C4-2B (cell line): ENCODE data around the gene RPTOR.
A peak's percentile ranks its signal among the peaks of the same experiment; 100 is the strongest.

Experiments
- H3K27ac ChIP-seq: fragments of 450-650 bp; 2 replicates; pipeline ENCODE4 v1.5.1; 2017
- CTCF ChIP-seq: fragments of 450-650 bp; conservative IDR thresholded peaks from 2 replicates; pipeline ENCODE4 v1.5.1; 2017; ENCODE audit warnings: mild to moderate bottlenecking
- ZFX ChIP-seq: fragments of 450-650 bp; IDR thresholded peaks from 2 replicates; pipeline ENCODE4 v1.6.1; 2017

Gene RPTOR

GRCh38 chr17:80987941-80988461, 443.4 kb downstream of the RPTOR start:
- TF ChIP-seq ZFX (no peak), CTCF (no peak)
- H3K27ac ChIP-seq = no peak overlapping the region

GRCh38 chr17:80989586-80989913, 444.9 kb downstream of the RPTOR start:
- no peak overlapping the region for H3K27ac ChIP-seq
- no peak for TF ChIP-seq ZFX
- no peak for TF ChIP-seq CTCF

- TF ChIP-seq ZFX (no peak), CTCF (no peak)
- H3K27ac ChIP-seq = peak overlapping the region; percentile 70
These were observed 446.4 kb downstream of the RPTOR start for GRCh38 chr17:80990921-80991644.

- peak within 1 kb of the TSS; percentile 70 for H3K27ac ChIP-seq
- TF ChIP-seq ZFX (peak; percentile 91; the same call in 1 of the 2 replicates), CTCF (no peak; the same call in 1 of the 2 replicates)
These were observed 447.0 kb downstream of the RPTOR start, which contains the start of gene CHMP6 for GRCh38 chr17:80991645-80992076. CHMP6 (plus strand) TSS chr17:80991841; CDS start chr17:80991919, 78 bp downstream.

- H3K27ac ChIP-seq = peak overlapping the region; percentile 70
These were observed 447.7 kb downstream of the RPTOR start for GRCh38 chr17:80992077-80992947.

GRCh38 chr17:80992948-80993624, 448.4 kb downstream of the RPTOR start:
- TF ChIP-seq ZFX = no peak

More at GRCh38 chr17:80992077-80992947, 447.7 kb downstream of the RPTOR start:
- TF ChIP-seq CTCF (no peak), ZFX (peak; percentile 84; the same call in 1 of the 2 replicates)

GRCh38 chr17:80995131-80995530, 450.5 kb downstream of the RPTOR start:
- H3K27ac ChIP-seq = no peak overlapping the region
- TF ChIP-seq ZFX (no peak), CTCF (no peak)

More at GRCh38 chr17:80992948-80993624, 448.4 kb downstream of the RPTOR start:
- H3K27ac ChIP-seq = no peak overlapping the region
